ENCODE measurements around the gene CREG1. TPM values are rescaled to one million over a fixed set of nuclear protein-coding genes. Genes with fewer than 3 reads are reported as not detected.

The CREG1 gene
- total RNA-seq, 2 experiments from 2014 or later, result 45.9 to 52.2 TPM

DNA sequence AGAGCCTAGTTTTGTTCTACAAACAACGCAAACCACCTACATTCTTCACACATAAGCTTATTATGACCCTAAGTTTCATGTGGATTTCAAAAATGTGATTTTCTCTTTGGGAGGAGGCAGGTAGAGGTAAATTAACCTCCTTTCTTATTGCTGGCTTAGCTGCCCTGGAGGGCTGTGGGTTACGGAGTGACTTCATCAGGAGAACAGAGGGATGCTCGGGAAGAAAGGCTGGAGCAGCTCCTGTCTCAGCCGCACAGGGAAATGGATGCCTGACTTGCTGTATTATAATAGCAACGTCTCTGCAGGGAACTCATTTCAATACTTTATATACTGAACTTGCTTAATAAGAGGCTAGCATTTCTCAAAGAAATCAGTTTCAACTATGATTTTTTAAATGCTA lies 14.1 kb upstream of the CREG1 start:
- intact Hi-C loops (cut with micrococcal nuclease; ENCODE audit: unreplicated experiment), result loop anchor here (5.0 kb wide), 1 partner anchor 60 kb away; no protein-coding TSS in a partner anchor
- H4K20me1 ChIP-seq (ENCODE audit: insufficient read depth, low read length), result no peaks in the 10 kb centered on the region
- H3K36me3 ChIP-seq (ENCODE audit: insufficient read depth, low read length), result peaks cover 1% of the 10 kb centered on the region; the same call in 1 of the 2 replicates
- peak overlapping the region; percentile 45 for H2AFZ ChIP-seq (ENCODE audit: low read length)
- H3K4me1 ChIP-seq (ENCODE audit: insufficient read depth, low read length, poor library complexity, severe bottlenecking), result peaks cover 48% of the 10 kb centered on the region
- ChIA-PET CTCF (ENCODE audit: unreplicated experiment) (no interaction called here), POLR2A (interaction anchor here (0.6 to 0.7 kb wide), 3 partner anchors 12 to 277 kb away, joined by 3 read pairs; no protein-coding TSS in a partner anchor)
- H3K27ac ChIP-seq (ENCODE audit: low read depth, low read length, poor library complexity, severe bottlenecking), result no peak overlapping the region
- H3K9me3 ChIP-seq (ENCODE audit: low read length), result no peaks in the 10 kb centered on the region
- no peak for TF ChIP-seq EZH2phosphoT487 (IDR thresholded peaks at IDR 0.05; ENCODE audit: borderline replicate concordance, low read depth, low read length)
- TF ChIP-seq, protein P1, sequence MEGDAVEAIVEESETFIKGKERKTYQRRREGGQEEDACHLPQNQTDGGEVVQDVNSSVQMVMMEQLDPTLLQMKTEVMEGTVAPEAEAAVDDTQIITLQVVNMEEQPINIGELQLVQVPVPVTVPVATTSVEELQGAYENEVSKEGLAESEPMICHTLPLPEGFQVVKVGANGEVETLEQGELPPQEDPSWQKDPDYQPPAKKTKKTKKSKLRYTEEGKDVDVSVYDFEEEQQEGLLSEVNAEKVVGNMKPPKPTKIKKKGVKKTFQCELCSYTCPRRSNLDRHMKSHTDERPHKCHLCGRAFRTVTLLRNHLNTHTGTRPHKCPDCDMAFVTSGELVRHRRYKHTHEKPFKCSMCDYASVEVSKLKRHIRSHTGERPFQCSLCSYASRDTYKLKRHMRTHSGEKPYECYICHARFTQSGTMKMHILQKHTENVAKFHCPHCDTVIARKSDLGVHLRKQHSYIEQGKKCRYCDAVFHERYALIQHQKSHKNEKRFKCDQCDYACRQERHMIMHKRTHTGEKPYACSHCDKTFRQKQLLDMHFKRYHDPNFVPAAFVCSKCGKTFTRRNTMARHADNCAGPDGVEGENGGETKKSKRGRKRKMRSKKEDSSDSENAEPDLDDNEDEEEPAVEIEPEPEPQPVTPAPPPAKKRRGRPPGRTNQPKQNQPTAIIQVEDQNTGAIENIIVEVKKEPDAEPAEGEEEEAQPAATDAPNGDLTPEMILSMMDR (conservative IDR thresholded peaks at IDR 0.05; ENCODE audit: low read length), result no peak
- no peak for DNase-seq (ENCODE audit: low spot score)
- no TSS peak for BruUV-seq (replicated peaks)
- no peak overlapping the region for H3K4me3 ChIP-seq (ENCODE audit: low read depth, low read length, poor library complexity, severe bottlenecking)
- H3K79me2 ChIP-seq (ENCODE audit: insufficient read depth, low read depth, low read length), result no peaks in the 10 kb centered on the region
- H3K9me2 ChIP-seq (ENCODE audit: insufficient read depth, low read length), result no peaks in the 10 kb centered on the region
- H3K4me2 ChIP-seq (ENCODE audit: low read length), result no peak overlapping the region

DNA sequence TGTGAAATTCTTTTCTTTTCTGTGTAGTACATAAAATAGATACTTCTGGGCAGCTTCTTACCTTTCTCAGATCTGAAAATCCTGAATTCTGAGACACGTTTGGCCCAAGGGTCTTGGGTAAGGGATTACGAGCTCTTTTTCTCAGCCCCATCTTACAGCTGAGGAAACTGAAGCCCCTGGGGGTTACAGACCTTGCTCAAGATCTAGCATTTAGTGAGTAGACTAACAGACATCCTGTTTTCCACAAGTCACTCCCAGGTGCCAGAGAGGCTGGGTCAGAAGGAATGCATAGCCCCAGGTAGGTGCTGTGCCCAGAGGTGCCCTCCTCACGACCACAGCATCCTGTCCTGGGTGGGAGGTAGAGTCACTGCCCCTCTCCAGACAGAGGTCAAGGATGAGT lies 13.2 kb upstream of the CREG1 start:
- peak; percentile 46 for DNase-seq (ENCODE audit: low spot score)

DNA sequence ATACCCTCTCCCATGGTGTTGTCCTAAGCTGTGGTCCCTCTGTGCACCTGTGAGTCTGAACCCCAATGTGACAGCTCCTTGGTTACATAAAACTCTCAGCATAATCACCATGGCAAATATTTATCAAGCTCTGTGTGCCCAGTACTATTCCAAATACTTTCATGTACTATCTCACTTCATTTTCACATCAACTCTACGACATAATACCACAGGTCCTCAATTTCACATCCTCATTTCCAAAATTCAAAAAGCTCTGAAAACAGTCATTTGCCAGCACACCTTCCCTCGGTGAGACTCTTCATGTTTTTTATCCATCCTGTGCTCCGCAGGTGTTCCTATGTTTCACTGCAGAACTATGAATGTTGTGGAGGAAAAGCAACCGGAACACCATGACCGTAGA lies 12.4 kb upstream of the CREG1 start:
- no TSS peak for BruUV-seq (replicated peaks)
- CTCF ChIA-PET (ENCODE audit: unreplicated experiment), result interaction anchor here (1.0 kb wide), 1 partner anchor 25 kb away, joined by 4 read pairs; no protein-coding TSS in a partner anchor

More for the DNA sequence above, 13.2 kb upstream of the CREG1 start:
- BruUV-seq (replicated peaks), result no TSS peak
- peak overlapping the region; percentile 45 for H2AFZ ChIP-seq (ENCODE audit: low read length)
- H4K20me1 ChIP-seq (ENCODE audit: insufficient read depth, low read length), result no peaks in the 10 kb centered on the region
- TF ChIP-seq EZH2phosphoT487 (IDR thresholded peaks at IDR 0.05; ENCODE audit: borderline replicate concordance, low read depth, low read length), result no peak
- TF ChIP-seq, protein P1 (conservative IDR thresholded peaks at IDR 0.05; ENCODE audit: low read length), result no peak
- peaks cover 48% of the 10 kb centered on the region for H3K4me1 ChIP-seq (ENCODE audit: insufficient read depth, low read length, poor library complexity, severe bottlenecking)
- intact Hi-C loops (cut with micrococcal nuclease; ENCODE audit: unreplicated experiment), result loop anchor here (5.0 kb wide), 1 partner anchor 61 kb away; no protein-coding TSS in a partner anchor
- H3K79me2 ChIP-seq (ENCODE audit: insufficient read depth, low read depth, low read length), result no peaks in the 10 kb centered on the region
- H3K36me3 ChIP-seq (ENCODE audit: insufficient read depth, low read length), result no peaks in the 10 kb centered on the region
- no peak overlapping the region for H3K4me3 ChIP-seq (ENCODE audit: low read depth, low read length, poor library complexity, severe bottlenecking)
- peak overlapping the region; percentile 27 for H3K4me2 ChIP-seq (ENCODE audit: low read length)
- CTCF ChIA-PET (ENCODE audit: unreplicated experiment), result no interaction called here
- H3K9me2 ChIP-seq (ENCODE audit: insufficient read depth, low read length), result no peaks in the 10 kb centered on the region
- no peaks in the 10 kb centered on the region for H3K9me3 ChIP-seq (ENCODE audit: low read length)
- no peak overlapping the region for H3K27ac ChIP-seq (ENCODE audit: low read depth, low read length, poor library complexity, severe bottlenecking)
- POLR2A ChIA-PET, result no interaction called here

More for the DNA sequence above, 12.4 kb upstream of the CREG1 start:
- Histone ChIP-seq H3K4me3 (ENCODE audit: low read depth, low read length, poor library complexity, severe bottlenecking) (no peak overlapping the region), H4K20me1 (ENCODE audit: insufficient read depth, low read length) (no peaks in the 10 kb centered on the region), H3K4me2 (ENCODE audit: low read length) (peak overlapping the region; percentile 27), H3K79me2 (ENCODE audit: insufficient read depth, low read depth, low read length) (no peaks in the 10 kb centered on the region), H3K27ac (ENCODE audit: low read depth, low read length, poor library complexity, severe bottlenecking) (no peak overlapping the region), H2AFZ (ENCODE audit: low read length) (peak overlapping the region; percentile 45; the same call in 1 of the 2 replicates), H3K9me2 (ENCODE audit: insufficient read depth, low read length) (no peaks in the 10 kb centered on the region), H3K4me1 (ENCODE audit: insufficient read depth, low read length, poor library complexity, severe bottlenecking) (peaks cover 48% of the 10 kb centered on the region), H3K9me3 (ENCODE audit: low read length) (no peaks in the 10 kb centered on the region), H3K36me3 (ENCODE audit: insufficient read depth, low read length) (no peaks in the 10 kb centered on the region)
- POLR2A ChIA-PET, result interaction anchor here (0.7 to 3.3 kb wide), 8 partner anchors 9 to 60 kb away, joined by 3 to 22 read pairs (median 7); partner anchors contain the start of gene CREG1
- intact Hi-C loops (cut with micrococcal nuclease; ENCODE audit: unreplicated experiment), result loop anchor here (5.0 kb wide), 1 partner anchor 61 kb away; no protein-coding TSS in a partner anchor
- TF ChIP-seq EZH2phosphoT487 (IDR thresholded peaks at IDR 0.05; ENCODE audit: borderline replicate concordance, low read depth, low read length), result no peak
- DNase-seq (ENCODE audit: low spot score), result peak; percentile 34
